ENCODE measurements around the gene TUB.

The TUB gene

GRCh38 chr11:8058216-8058615 lies 22.8 kb upstream of the TUB start:
- no peak for TF ChIP-seq FOXP2 (optimal IDR thresholded peaks at IDR 0.05; ENCODE audit: borderline replicate concordance, extremely low read depth, extremely low read length, insufficient read depth)
- no peak for TF ChIP-seq TAF1 (IDR thresholded peaks at IDR 0.05; ENCODE audit: borderline replicate concordance, insufficient read depth, low read length)
- TF ChIP-seq POLR2AphosphoS5 (IDR thresholded peaks at IDR 0.05; ENCODE audit: low read depth, low read length): no peak
- TF ChIP-seq, protein P1, sequence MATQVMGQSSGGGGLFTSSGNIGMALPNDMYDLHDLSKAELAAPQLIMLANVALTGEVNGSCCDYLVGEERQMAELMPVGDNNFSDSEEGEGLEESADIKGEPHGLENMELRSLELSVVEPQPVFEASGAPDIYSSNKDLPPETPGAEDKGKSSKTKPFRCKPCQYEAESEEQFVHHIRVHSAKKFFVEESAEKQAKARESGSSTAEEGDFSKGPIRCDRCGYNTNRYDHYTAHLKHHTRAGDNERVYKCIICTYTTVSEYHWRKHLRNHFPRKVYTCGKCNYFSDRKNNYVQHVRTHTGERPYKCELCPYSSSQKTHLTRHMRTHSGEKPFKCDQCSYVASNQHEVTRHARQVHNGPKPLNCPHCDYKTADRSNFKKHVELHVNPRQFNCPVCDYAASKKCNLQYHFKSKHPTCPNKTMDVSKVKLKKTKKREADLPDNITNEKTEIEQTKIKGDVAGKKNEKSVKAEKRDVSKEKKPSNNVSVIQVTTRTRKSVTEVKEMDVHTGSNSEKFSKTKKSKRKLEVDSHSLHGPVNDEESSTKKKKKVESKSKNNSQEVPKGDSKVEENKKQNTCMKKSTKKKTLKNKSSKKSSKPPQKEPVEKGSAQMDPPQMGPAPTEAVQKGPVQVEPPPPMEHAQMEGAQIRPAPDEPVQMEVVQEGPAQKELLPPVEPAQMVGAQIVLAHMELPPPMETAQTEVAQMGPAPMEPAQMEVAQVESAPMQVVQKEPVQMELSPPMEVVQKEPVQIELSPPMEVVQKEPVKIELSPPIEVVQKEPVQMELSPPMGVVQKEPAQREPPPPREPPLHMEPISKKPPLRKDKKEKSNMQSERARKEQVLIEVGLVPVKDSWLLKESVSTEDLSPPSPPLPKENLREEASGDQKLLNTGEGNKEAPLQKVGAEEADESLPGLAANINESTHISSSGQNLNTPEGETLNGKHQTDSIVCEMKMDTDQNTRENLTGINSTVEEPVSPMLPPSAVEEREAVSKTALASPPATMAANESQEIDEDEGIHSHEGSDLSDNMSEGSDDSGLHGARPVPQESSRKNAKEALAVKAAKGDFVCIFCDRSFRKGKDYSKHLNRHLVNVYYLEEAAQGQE (IDR thresholded peaks at IDR 0.05; ENCODE audit: insufficient read depth in 1 of 2, low read depth in 2 of 2, low read length in 2 of 2): no peak
- TF ChIP-seq SIN3A (IDR thresholded peaks at IDR 0.05; ENCODE audit: borderline replicate concordance, insufficient read depth, low read length): no peak

DNA sequence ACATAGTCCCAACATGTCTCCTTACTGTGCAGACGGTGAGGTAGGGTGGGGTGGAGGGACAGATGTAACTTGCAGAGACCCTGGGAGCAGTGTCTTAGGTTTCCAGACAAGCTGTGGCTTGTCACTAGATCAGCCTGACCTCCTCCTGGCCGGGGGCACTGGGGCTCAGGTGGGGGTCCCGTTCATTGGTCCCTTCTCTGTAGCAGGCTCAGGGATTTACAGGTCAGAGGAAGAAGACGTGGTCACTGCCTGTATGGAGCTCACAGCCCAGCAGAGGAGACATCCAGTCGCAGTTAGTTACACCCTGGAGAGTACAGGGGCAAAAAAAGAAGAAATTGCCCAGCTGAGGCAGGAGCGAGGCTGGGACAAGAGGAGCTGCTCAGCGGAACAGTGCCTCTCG lies 22.0 kb upstream of the TUB start:
- TF ChIP-seq POLR2AphosphoS5 (IDR thresholded peaks at IDR 0.05; ENCODE audit: low read depth, low read length): no peak

DNA sequence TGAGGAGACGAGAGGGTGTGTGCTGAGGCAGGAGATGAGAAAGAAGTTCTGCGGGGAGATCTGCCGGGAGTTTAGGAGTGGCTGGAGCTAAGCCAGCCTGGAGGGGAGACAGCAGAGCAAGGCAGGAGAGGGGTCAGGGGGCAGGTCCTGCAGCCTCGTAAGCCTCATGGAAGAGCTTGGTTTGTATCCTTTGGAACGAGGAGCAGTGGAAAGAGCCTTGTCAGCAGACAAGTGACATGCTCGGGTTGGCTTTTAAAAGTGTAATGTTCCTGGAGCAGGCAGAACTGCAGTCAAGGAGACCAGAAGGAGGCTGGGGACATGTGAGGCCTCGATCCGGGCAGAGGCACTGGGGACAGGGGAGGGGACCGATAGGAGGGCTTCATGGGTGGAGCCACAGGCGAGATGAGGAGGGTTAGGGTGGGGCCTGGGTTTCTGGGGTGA lies 21.4 kb upstream of the TUB start:
- TF ChIP-seq TAF1 (IDR thresholded peaks at IDR 0.05; ENCODE audit: borderline replicate concordance, insufficient read depth, low read length) (no peak), SIN3A (IDR thresholded peaks at IDR 0.05; ENCODE audit: borderline replicate concordance, insufficient read depth, low read length) (no peak), POLR2AphosphoS5 (IDR thresholded peaks at IDR 0.05; ENCODE audit: low read depth, low read length) (no peak), FOXP2 (optimal IDR thresholded peaks at IDR 0.05; ENCODE audit: borderline replicate concordance, extremely low read depth, extremely low read length, insufficient read depth) (no peak)
- TF ChIP-seq, protein P1 (IDR thresholded peaks at IDR 0.05; ENCODE audit: insufficient read depth in 1 of 2, low read depth in 2 of 2, low read length in 2 of 2): no peak

GRCh38 chr11:8060146-8060719 lies 20.8 kb upstream of the TUB start:
- TF ChIP-seq, protein P1 (IDR thresholded peaks at IDR 0.05; ENCODE audit: insufficient read depth in 1 of 2, low read depth in 2 of 2, low read length in 2 of 2): no peak
- TF ChIP-seq SIN3A (IDR thresholded peaks at IDR 0.05; ENCODE audit: borderline replicate concordance, insufficient read depth, low read length) (no peak), FOXP2 (optimal IDR thresholded peaks at IDR 0.05; ENCODE audit: borderline replicate concordance, extremely low read depth, extremely low read length, insufficient read depth) (no peak), POLR2AphosphoS5 (IDR thresholded peaks at IDR 0.05; ENCODE audit: low read depth, low read length) (no peak), TAF1 (IDR thresholded peaks at IDR 0.05; ENCODE audit: borderline replicate concordance, insufficient read depth, low read length) (no peak)

GRCh38 chr11:8060801-8061554 lies 20.0 kb upstream of the TUB start:
- TF ChIP-seq POLR2AphosphoS5 (IDR thresholded peaks at IDR 0.05; ENCODE audit: low read depth, low read length) (no peak), FOXP2 (optimal IDR thresholded peaks at IDR 0.05; ENCODE audit: borderline replicate concordance, extremely low read depth, extremely low read length, insufficient read depth) (no peak), SIN3A (IDR thresholded peaks at IDR 0.05; ENCODE audit: borderline replicate concordance, insufficient read depth, low read length) (no peak), TAF1 (IDR thresholded peaks at IDR 0.05; ENCODE audit: borderline replicate concordance, insufficient read depth, low read length) (no peak)
- TF ChIP-seq, protein P1 (IDR thresholded peaks at IDR 0.05; ENCODE audit: insufficient read depth in 1 of 2, low read depth in 2 of 2, low read length in 2 of 2): no peak

Data from PFSK-1 (cell line).